ENCODE measurements around the gene TAF9B. TPM values are rescaled to one million over a fixed set of nuclear protein-coding genes. Genes with fewer than 3 reads are reported as not detected.

The TAF9B gene
- total and polyA plus RNA-seq, 12 donors, result 6.6 to 14.6 (median 11.3) TPM

GRCh38 chrX:78119521-78120227 is 19.8 kb downstream of the TAF9B start:
- no peaks in the 10 kb centered on the region for H3K9me3 ChIP-seq (replicated peaks in 1 of 3)
- no peak for DNase-seq
- no peak overlapping the region for H3K4me3 ChIP-seq
- TF ChIP-seq, protein P1, sequence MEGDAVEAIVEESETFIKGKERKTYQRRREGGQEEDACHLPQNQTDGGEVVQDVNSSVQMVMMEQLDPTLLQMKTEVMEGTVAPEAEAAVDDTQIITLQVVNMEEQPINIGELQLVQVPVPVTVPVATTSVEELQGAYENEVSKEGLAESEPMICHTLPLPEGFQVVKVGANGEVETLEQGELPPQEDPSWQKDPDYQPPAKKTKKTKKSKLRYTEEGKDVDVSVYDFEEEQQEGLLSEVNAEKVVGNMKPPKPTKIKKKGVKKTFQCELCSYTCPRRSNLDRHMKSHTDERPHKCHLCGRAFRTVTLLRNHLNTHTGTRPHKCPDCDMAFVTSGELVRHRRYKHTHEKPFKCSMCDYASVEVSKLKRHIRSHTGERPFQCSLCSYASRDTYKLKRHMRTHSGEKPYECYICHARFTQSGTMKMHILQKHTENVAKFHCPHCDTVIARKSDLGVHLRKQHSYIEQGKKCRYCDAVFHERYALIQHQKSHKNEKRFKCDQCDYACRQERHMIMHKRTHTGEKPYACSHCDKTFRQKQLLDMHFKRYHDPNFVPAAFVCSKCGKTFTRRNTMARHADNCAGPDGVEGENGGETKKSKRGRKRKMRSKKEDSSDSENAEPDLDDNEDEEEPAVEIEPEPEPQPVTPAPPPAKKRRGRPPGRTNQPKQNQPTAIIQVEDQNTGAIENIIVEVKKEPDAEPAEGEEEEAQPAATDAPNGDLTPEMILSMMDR (IDR thresholded peaks at IDR 0.05), result peak in 3 of 6 experiments; percentile 6 to 25 (median 13)
- no peak for TF ChIP-seq POLR2A (IDR thresholded peaks at IDR 0.05)
- peaks cover 0 to 88% of the 10 kb centered on the region in 2 donors for H3K36me3 ChIP-seq (replicated peaks in 1 of 2)
- H3K4me1 ChIP-seq (replicated peaks in 1 of 2), result no peaks in the 10 kb centered on the region
- intact Hi-C loops (cut with DNase I), result no loop called here
- WGBS, 4 donors, result 78 to 83% (median 81%) methylated on average over 8 to 9 of the region's 9 CpGs
- no peaks in the 10 kb centered on the region for H3K27me3 ChIP-seq
- H3K27ac ChIP-seq, result no peak overlapping the region

DNA sequence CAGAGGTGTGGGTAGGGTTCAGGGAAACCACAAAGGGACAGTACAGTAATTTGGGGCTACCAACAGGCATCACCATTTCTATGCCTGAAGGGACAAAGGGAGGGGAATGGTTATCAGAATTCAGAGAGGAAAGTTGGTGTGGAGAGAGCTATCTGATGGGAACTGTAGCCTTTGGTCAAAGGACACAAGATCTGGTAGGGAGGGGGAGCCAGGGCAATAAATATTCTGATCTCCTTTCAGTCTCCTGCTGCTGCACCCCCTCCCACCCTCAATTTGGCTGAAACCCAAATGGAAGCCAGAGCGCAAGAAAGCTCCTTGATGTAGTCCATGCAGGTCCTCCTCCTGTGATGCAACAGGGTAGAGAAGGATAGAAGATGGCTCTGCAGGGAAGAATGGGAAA is 20.8 kb downstream of the TAF9B start:
- Histone ChIP-seq H3K4me1 (replicated peaks in 1 of 2) (no peaks in the 10 kb centered on the region), H3K36me3 (replicated peaks in 1 of 2) (peaks cover 0 to 89% of the 10 kb centered on the region in 2 donors), H3K4me3 (no peak overlapping the region), H3K27ac (no peak overlapping the region), H3K27me3 (no peaks in the 10 kb centered on the region), H3K9me3 (replicated peaks in 1 of 3) (no peaks in the 10 kb centered on the region)
- TF ChIP-seq POLR2A (IDR thresholded peaks at IDR 0.05), result no peak
- TF ChIP-seq, protein P1 (IDR thresholded peaks at IDR 0.05), result no peak
- no peak for DNase-seq
- WGBS, 4 donors, result 89 to 100% (median 93%) methylated on average over 1 of the region's 1 CpG
- intact Hi-C loops (cut with DNase I), result no loop called here

- TF ChIP-seq POLR2A (IDR thresholded peaks at IDR 0.05), result no peak
- TF ChIP-seq, protein P1 (IDR thresholded peaks at IDR 0.05), result no peak
- no peaks in the 10 kb centered on the region for H3K4me1 ChIP-seq (replicated peaks in 1 of 2)
- H3K4me3 ChIP-seq, result no peak overlapping the region
- WGBS, 4 donors, result 20 to 45% (median 29%) methylated on average over 2 of the region's 2 CpGs
- peaks cover 0 to 80% of the 10 kb centered on the region in 2 donors for H3K36me3 ChIP-seq (replicated peaks in 1 of 2)
- no peak overlapping the region for H3K27ac ChIP-seq
- no peaks in the 10 kb centered on the region for H3K9me3 ChIP-seq (replicated peaks in 1 of 3)
- no peaks in the 10 kb centered on the region for H3K27me3 ChIP-seq
- DNase-seq, result no peak
- intact Hi-C loops (cut with DNase I), result no loop called here
Observed at GRCh38 chrX:78116766-78117165, 22.7 kb downstream of the TAF9B start.

DNA sequence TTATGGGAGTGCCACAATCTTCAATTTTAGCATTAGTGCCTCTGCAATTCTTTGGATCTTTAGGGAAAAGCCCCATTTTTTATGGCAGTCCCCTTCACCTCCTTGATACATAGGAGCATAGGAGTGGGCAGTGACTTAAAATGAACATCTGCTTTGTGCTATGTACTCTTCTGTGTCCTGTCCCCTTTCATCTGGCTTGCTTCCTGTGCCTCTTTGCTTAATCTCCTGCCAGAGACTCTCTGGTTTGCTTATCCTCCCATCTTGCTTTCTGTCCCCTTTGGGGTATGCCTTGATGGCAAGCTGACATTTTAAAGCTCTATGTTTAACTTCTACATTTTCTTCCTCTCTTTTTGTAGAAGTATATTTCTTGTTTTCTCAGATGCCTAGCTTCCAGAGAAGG is 23.1 kb downstream of the TAF9B start:
- intact Hi-C loops (cut with DNase I), result no loop called here
- Histone ChIP-seq H3K36me3 (replicated peaks in 1 of 2) (peaks cover 0 to 77% of the 10 kb centered on the region in 2 donors), H3K4me3 (no peak overlapping the region), H3K27me3 (no peaks in the 10 kb centered on the region), H3K9me3 (replicated peaks in 1 of 3) (no peaks in the 10 kb centered on the region), H3K27ac (no peak overlapping the region), H3K4me1 (replicated peaks in 1 of 2) (no peaks in the 10 kb centered on the region)
- no peak for TF ChIP-seq POLR2A (IDR thresholded peaks at IDR 0.05)
- TF ChIP-seq, protein P1 (IDR thresholded peaks at IDR 0.05), result no peak
- DNase-seq, result no peak

All from adrenal gland (tissue), 12 donors.